DOHH2 (cell line): Measurements from ENCODE around the gene CATSPER1.

Experiments
- H3F3A ChIP-seq: fragments of 200-600 bp; sonication (generic), shearing (Covaris generic); 2 replicates; pipeline ENCODE4 v1.6.0; 2016; ENCODE audit warnings: antibody characterized with exemption, mild to moderate bottlenecking; ENCODE audit not compliant: control insufficient read depth, insufficient read depth
- H3K27ac ChIP-seq: fragments of 200-600 bp; sonication (generic); 2 replicates; pipeline ENCODE4 v1.5.1; 2014; ENCODE audit warnings: low read depth, mild to moderate bottlenecking, low read length, moderate library complexity
- H3K27me3 ChIP-seq: fragments of 200-600 bp; sonication (generic); 2 replicates; pipeline ENCODE4 v1.6.1; 2014; ENCODE audit warnings: mild to moderate bottlenecking, low read length, mixed read lengths; ENCODE audit not compliant: control insufficient read depth
- H3K36me3 ChIP-seq: fragments of 200-600 bp; sonication (generic); 2 replicates; pipeline ENCODE4 v1.6.1; 2014; ENCODE audit warnings: mild to moderate bottlenecking, low read length, moderate library complexity, mixed read lengths; ENCODE audit not compliant: control insufficient read depth
- H3K4me1 ChIP-seq: fragments of 200-600 bp; sonication (generic); 2 replicates; pipeline ENCODE4 v1.6.1; 2014; ENCODE audit warnings: mild to moderate bottlenecking, low read length, mixed read lengths; ENCODE audit not compliant: control insufficient read depth
- H3K4me2 ChIP-seq: fragments of 200-600 bp; sonication (generic); 2 replicates; pipeline ENCODE4 v1.6.0; 2014; ENCODE audit warnings: mild to moderate bottlenecking, low read length, moderate library complexity
- H3K4me3 ChIP-seq: fragments of 200-600 bp; sonication (generic); 2 replicates; pipeline ENCODE4 v1.5.1; 2014; ENCODE audit warnings: mild to moderate bottlenecking, low read length, mixed read lengths
- H3K79me2 ChIP-seq: fragments of 200-600 bp; sonication (generic); 2 replicates; pipeline ENCODE4 v1.6.1; 2014; ENCODE audit warnings: mild to moderate bottlenecking, low read length, mixed read lengths; ENCODE audit not compliant: control insufficient read depth
- H3K9me2 ChIP-seq: fragments of 200-600 bp; sonication (generic); replicated peaks from 2 replicates; pipeline ENCODE4 v1.6.1; 2014; ENCODE audit warnings: mild to moderate bottlenecking, low read length, mixed read lengths; ENCODE audit not compliant: control insufficient read depth
- H3K9me3 ChIP-seq: fragments of 200-600 bp; sonication (generic); 2 replicates; pipeline ENCODE4 v1.6.1; 2014; ENCODE audit warnings: antibody characterized with exemption, low read length, mixed read lengths; ENCODE audit not compliant: control insufficient read depth, insufficient read depth
- H4K20me1 ChIP-seq: fragments of 200-600 bp; sonication (generic); 2 replicates; pipeline ENCODE4 v1.6.0; 2014; ENCODE audit warnings: low read depth, mild to moderate bottlenecking, antibody characterized with exemption, low read length, moderate library complexity; ENCODE audit not compliant: control insufficient read depth, insufficient read depth
- EZH2phosphoT487 ChIP-seq: fragments of 200-600 bp; sonication (generic); IDR thresholded peaks from 2 replicates; pipeline ENCODE4 v1.6.1; 2017; ENCODE audit warnings: borderline replicate concordance, mild to moderate bottlenecking, antibody characterized with exemption, low read length, moderate library complexity, mixed read lengths
- TF ChIP-seq, protein P1 (sequence below): fragments of 200-600 bp; sonication (generic); IDR thresholded peaks from one replicate; pipeline ENCODE4 v1.5.1; 2014; ENCODE audit warnings: antibody characterized with exemption, mild to moderate bottlenecking, low read depth, low read length; ENCODE audit not compliant: poor library complexity, severe bottlenecking

The CATSPER1 gene

DNA sequence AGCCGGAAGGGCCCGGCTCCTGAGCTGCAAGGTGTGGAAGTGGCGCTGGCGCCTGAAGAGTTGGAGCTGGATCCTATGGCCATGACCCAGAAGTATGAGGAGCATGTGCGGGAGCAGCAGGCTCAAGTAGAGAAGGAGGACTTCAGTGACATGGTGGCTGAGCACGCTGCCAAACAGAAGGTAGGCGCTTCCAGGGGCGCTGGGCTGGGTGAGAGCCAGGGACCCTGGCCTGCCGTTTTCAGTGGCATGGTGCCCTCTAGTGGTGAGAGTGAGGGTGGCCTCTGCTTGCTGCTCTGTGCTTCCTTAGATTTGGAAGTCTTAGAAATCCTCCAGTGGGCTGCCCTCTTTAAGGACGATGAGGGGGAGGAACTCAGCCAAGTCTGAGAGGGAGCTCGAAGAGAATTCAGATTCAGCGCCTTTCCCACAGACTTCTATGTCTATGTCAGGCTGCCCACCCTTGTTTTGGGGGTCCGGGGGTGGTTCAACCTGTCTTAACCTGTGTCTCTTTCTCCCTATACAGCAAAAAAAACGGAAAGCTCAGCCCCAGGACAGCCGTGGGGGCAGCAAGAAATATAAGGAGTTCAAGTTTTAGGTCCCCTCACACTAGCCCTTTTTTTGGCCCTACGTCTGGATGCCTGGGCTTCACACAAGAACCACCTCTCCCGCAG, 42.0 kb upstream of the CATSPER1 start:
- H3K4me2 ChIP-seq, result peak overlapping the region; percentile 70
- no peaks in the 10 kb centered on the region for H3K9me3 ChIP-seq
- H3K4me1 ChIP-seq, result peaks cover 52% of the 10 kb centered on the region
- peaks cover 56% of the 10 kb centered on the region for H3F3A ChIP-seq
- peak overlapping the region; percentile 75 for H3K4me3 ChIP-seq
- peaks cover 50% of the 10 kb centered on the region for H3K79me2 ChIP-seq
- H3K27ac ChIP-seq, result peak overlapping the region; percentile 76
- 0 out of 2 replicates have a peak, but pooled peaks cover 5% of the 10 kb centered on the region for H4K20me1 ChIP-seq
- peaks cover 84% of the 10 kb centered on the region for H3K36me3 ChIP-seq
- TF ChIP-seq, protein P1, sequence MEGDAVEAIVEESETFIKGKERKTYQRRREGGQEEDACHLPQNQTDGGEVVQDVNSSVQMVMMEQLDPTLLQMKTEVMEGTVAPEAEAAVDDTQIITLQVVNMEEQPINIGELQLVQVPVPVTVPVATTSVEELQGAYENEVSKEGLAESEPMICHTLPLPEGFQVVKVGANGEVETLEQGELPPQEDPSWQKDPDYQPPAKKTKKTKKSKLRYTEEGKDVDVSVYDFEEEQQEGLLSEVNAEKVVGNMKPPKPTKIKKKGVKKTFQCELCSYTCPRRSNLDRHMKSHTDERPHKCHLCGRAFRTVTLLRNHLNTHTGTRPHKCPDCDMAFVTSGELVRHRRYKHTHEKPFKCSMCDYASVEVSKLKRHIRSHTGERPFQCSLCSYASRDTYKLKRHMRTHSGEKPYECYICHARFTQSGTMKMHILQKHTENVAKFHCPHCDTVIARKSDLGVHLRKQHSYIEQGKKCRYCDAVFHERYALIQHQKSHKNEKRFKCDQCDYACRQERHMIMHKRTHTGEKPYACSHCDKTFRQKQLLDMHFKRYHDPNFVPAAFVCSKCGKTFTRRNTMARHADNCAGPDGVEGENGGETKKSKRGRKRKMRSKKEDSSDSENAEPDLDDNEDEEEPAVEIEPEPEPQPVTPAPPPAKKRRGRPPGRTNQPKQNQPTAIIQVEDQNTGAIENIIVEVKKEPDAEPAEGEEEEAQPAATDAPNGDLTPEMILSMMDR, result peak; percentile 96
- no peak for TF ChIP-seq EZH2phosphoT487
- H3K27me3 ChIP-seq, result no peaks in the 10 kb centered on the region
- H3K9me2 ChIP-seq, result no peaks in the 10 kb centered on the region

DNA sequence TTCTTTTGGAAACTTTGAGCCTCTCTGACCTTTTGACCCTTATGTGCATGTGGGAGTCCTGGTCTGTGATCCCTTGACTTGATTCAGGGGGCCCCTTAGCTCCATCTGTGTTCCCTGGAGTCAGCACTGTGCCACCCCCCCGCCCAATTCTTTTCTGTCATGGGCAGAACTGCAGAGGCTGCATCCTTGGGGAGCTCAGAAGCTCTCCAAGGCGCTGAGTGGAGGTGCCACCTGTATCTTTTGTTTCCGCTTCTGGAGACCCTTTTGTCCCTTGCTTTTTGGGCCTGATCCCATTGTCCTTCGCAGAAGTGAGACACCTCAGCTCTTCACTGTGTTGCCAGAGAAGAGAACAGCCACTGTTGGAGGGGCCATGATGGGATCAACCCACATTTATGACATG, 41.4 kb upstream of the CATSPER1 start:
- no peak for TF ChIP-seq EZH2phosphoT487
- TF ChIP-seq, protein P1, result no peak
- H3K4me3 ChIP-seq, result no peak overlapping the region
- H3K9me3 ChIP-seq, result no peaks in the 10 kb centered on the region
- H4K20me1 ChIP-seq, result 0 out of 2 replicates have a peak, but pooled peaks cover 5% of the 10 kb centered on the region
- H3K79me2 ChIP-seq, result peaks cover 44% of the 10 kb centered on the region
- peaks cover 84% of the 10 kb centered on the region for H3K36me3 ChIP-seq
- peaks cover 49% of the 10 kb centered on the region for H3F3A ChIP-seq
- no peak overlapping the region for H3K4me2 ChIP-seq
- H3K9me2 ChIP-seq, result no peaks in the 10 kb centered on the region
- H3K27me3 ChIP-seq, result no peaks in the 10 kb centered on the region
- no peak overlapping the region for H3K27ac ChIP-seq
- peaks cover 45% of the 10 kb centered on the region for H3K4me1 ChIP-seq

DNA sequence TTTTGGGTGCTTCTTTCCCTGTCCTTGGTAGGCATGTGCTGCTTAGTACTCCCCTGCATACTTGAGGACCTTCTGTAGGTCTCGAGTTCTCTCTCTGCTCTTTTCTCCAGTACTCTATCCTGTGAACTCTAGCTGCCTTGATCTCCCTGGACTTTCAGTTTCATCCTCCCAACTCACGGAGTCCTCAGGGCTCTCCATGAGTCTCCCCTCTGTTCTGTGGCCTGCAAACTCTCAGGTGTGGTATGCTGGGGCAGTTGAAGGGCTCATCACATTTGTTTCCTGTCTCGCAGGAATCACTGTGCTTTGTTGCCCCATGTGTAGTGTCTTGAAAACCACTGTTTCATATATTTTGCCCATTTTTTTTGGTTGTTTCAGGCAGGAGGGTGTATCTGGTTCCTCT, 40.5 kb upstream of the CATSPER1 start:
- TF ChIP-seq, protein P1, result no peak
- no peak for TF ChIP-seq EZH2phosphoT487
- H3F3A ChIP-seq, result peaks cover 41% of the 10 kb centered on the region
- no peak overlapping the region for H3K4me3 ChIP-seq
- H3K79me2 ChIP-seq, result peaks cover 35% of the 10 kb centered on the region
- H3K36me3 ChIP-seq, result peaks cover 83% of the 10 kb centered on the region
- no peaks in the 10 kb centered on the region for H3K9me3 ChIP-seq
- H3K4me2 ChIP-seq, result no peak overlapping the region
- H3K9me2 ChIP-seq, result no peaks in the 10 kb centered on the region
- no peaks in the 10 kb centered on the region for H4K20me1 ChIP-seq
- H3K27ac ChIP-seq, result no peak overlapping the region
- H3K27me3 ChIP-seq, result no peaks in the 10 kb centered on the region
- peaks cover 36% of the 10 kb centered on the region for H3K4me1 ChIP-seq
